Duodenal mucosa (tissue), 2 donors: ENCODE results near the gene SERINC5.

Source experiments
- H3K27ac ChIP-seq: one replicate; pipeline ENCODE4 v1.7.0; 2013; ENCODE audit warnings: low read depth, low read length
- H3K27me3 ChIP-seq, 2 donors: one replicate each; pipeline ENCODE4 v1.7.0; 2013; ENCODE audit warnings: low read length in 2 of 2, control low read depth in 1 of 2; ENCODE audit not compliant: insufficient read depth in 2 of 2, control insufficient read depth in 1 of 2
- H3K36me3 ChIP-seq, 2 donors: one replicate each; pipeline ENCODE4 v1.7.0; 2013; ENCODE audit warnings: low read length in 2 of 2, control low read depth in 1 of 2; ENCODE audit not compliant: insufficient read depth in 2 of 2, control insufficient read depth in 1 of 2
- H3K4me1 ChIP-seq, 2 donors: one replicate each; pipeline ENCODE4 v1.7.0; 2013; ENCODE audit warnings: low read length in 2 of 2, control low read depth in 1 of 2; ENCODE audit not compliant: insufficient read depth in 2 of 2, control insufficient read depth in 1 of 2
- H3K4me3 ChIP-seq, 2 donors: one replicate each; pipeline ENCODE4 v1.7.0; 2013; ENCODE audit warnings: low read length in 2 of 2, low read depth in 1 of 2
- H3K9ac ChIP-seq, 2 donors: one replicate each; pipeline ENCODE4 v1.7.0; 2013; ENCODE audit warnings: low read length in 2 of 2, low read depth in 1 of 2
- H3K9me3 ChIP-seq, 2 donors: one replicate each; pipeline ENCODE4 v1.7.0; 2013; ENCODE audit warnings: low read length in 2 of 2, control low read depth in 1 of 2; ENCODE audit not compliant: control insufficient read depth in 1 of 2

The SERINC5 gene

GRCh38 chr5:80259511-80260203, 3.8 kb upstream of the SERINC5 start:
- Histone ChIP-seq H3K27me3 (no peaks in the 10 kb centered on the region), H3K4me3 (no peak overlapping the region), H3K36me3 (no peaks in the 10 kb centered on the region), H3K27ac (no peak overlapping the region), H3K9me3 (no peaks in the 10 kb centered on the region), H3K9ac (no peak overlapping the region), H3K4me1 (peaks cover 9 to 12% of the 10 kb centered on the region in 2 donors)

- Histone ChIP-seq H3K36me3 (no peaks in the 10 kb centered on the region), H3K27ac (peak overlapping the region; percentile 94), H3K4me3 (peak overlapping the region; percentile 90 to 93), H3K9me3 (no peaks in the 10 kb centered on the region), H3K9ac (peak overlapping the region; percentile 76 to 79), H3K27me3 (no peaks in the 10 kb centered on the region), H3K4me1 (peaks cover 50% of the 10 kb centered on the region in 2 donors)
Measured at GRCh38 chr5:80255431-80255810, 427 bp downstream of the SERINC5 start.

- Histone ChIP-seq H3K27ac (peak overlapping the region; percentile 94), H3K9ac (peak overlapping the region; percentile 76 to 79), H3K27me3 (no peaks in the 10 kb centered on the region), H3K9me3 (no peaks in the 10 kb centered on the region), H3K36me3 (no peaks in the 10 kb centered on the region), H3K4me1 (peaks cover 51 to 52% of the 10 kb centered on the region in 2 donors), H3K4me3 (peak overlapping the region; percentile 90 to 93)
Measured at GRCh38 chr5:80254767-80255430, 949 bp downstream of the SERINC5 start.

- H3K27ac ChIP-seq: no peak overlapping the region
- no peaks in the 10 kb centered on the region for H3K36me3 ChIP-seq
- H3K9ac ChIP-seq: no peak overlapping the region
- no peaks in the 10 kb centered on the region for H3K9me3 ChIP-seq
- H3K4me3 ChIP-seq: no peak overlapping the region
- no peaks in the 10 kb centered on the region for H3K27me3 ChIP-seq
- peaks cover 63% of the 10 kb centered on the region in 2 donors for H3K4me1 ChIP-seq
Measured at GRCh38 chr5:80251636-80252035, 4.2 kb downstream of the SERINC5 start.

- no peaks in the 10 kb centered on the region for H3K36me3 ChIP-seq
- H3K4me3 ChIP-seq: no peak overlapping the region
- H3K4me1 ChIP-seq: peaks cover 65 to 70% of the 10 kb centered on the region in 2 donors
- no peaks in the 10 kb centered on the region for H3K9me3 ChIP-seq
- no peak overlapping the region for H3K9ac ChIP-seq
- no peaks in the 10 kb centered on the region for H3K27me3 ChIP-seq
- H3K27ac ChIP-seq: no peak overlapping the region
Measured at GRCh38 chr5:80250801-80251200, 5.0 kb downstream of the SERINC5 start.

- peaks cover 69 to 75% of the 10 kb centered on the region in 2 donors for H3K4me1 ChIP-seq
- no peak overlapping the region for H3K27ac ChIP-seq
Measured at GRCh38 chr5:80249901-80250300, 5.9 kb downstream of the SERINC5 start.

GRCh38 chr5:80248378-80248777, 7.5 kb downstream of the SERINC5 start:
- H3K27ac ChIP-seq: no peak overlapping the region
- peaks cover 0 to 1% of the 10 kb centered on the region in 2 donors for H3K9me3 ChIP-seq
- peaks cover 58 to 63% of the 10 kb centered on the region in 2 donors for H3K4me1 ChIP-seq

More at GRCh38 chr5:80249901-80250300, 5.9 kb downstream of the SERINC5 start:
- Histone ChIP-seq H3K36me3 (no peaks in the 10 kb centered on the region), H3K4me3 (no peak overlapping the region), H3K27me3 (no peaks in the 10 kb centered on the region), H3K9ac (no peak overlapping the region), H3K9me3 (no peaks in the 10 kb centered on the region)

GRCh38 chr5:80246995-80247729, 8.7 kb downstream of the SERINC5 start:
- H3K4me1 ChIP-seq: peaks cover 46 to 53% of the 10 kb centered on the region in 2 donors
- no peaks in the 10 kb centered on the region for H3K27me3 ChIP-seq
- H3K4me3 ChIP-seq: peak overlapping the region; percentile 13 to 37
- peaks cover 7 to 8% of the 10 kb centered on the region in 2 donors for H3K9me3 ChIP-seq
- H3K36me3 ChIP-seq: no peaks in the 10 kb centered on the region
- peak overlapping the region; percentile 65 for H3K27ac ChIP-seq
- peak overlapping the region; percentile 41 to 51 for H3K9ac ChIP-seq

More at GRCh38 chr5:80248378-80248777, 7.5 kb downstream of the SERINC5 start:
- no peaks in the 10 kb centered on the region for H3K27me3 ChIP-seq
- no peaks in the 10 kb centered on the region for H3K36me3 ChIP-seq
- no peak overlapping the region for H3K9ac ChIP-seq
- H3K4me3 ChIP-seq: no peak overlapping the region

GRCh38 chr5:80246001-80246758, 9.7 kb downstream of the SERINC5 start:
- peaks cover 7 to 8% of the 10 kb centered on the region in 2 donors for H3K9me3 ChIP-seq
- H3K9ac ChIP-seq: peak overlapping the region in 1 of 2 donors; percentile 36
- no peak overlapping the region for H3K4me3 ChIP-seq
- no peak overlapping the region for H3K27ac ChIP-seq
- H3K4me1 ChIP-seq: peaks cover 37 to 45% of the 10 kb centered on the region in 2 donors
- H3K36me3 ChIP-seq: no peaks in the 10 kb centered on the region
- no peaks in the 10 kb centered on the region for H3K27me3 ChIP-seq
